IMR-90 (cell line): ENCODE measurements around the gene TMEM38A.

Source experiments
- BHLHE40 ChIP-seq: fragments of 150-350 bp; IDR thresholded peaks from 2 replicates; pipeline ENCODE4 v1.6.1; 2016; ENCODE audit warnings: mild to moderate bottlenecking, low read depth, low read length
- CEBPB ChIP-seq: IDR thresholded peaks from 2 replicates; pipeline ENCODE4 v1.6.1; 2012; ENCODE audit warnings: low read depth, low read length, improper control_type of control experiment
- FOS ChIP-seq: fragments of 150-350 bp; IDR thresholded peaks from 2 replicates; pipeline ENCODE4 v1.6.1; 2016; ENCODE audit warnings: low read depth, low read length
- MAFK ChIP-seq: IDR thresholded peaks from 2 replicates; pipeline ENCODE4 v1.6.1; 2012; ENCODE audit warnings: low read depth, low read length, improper control_type of control experiment
- MAZ ChIP-seq: IDR thresholded peaks from 2 replicates; pipeline ENCODE4 v1.6.1; 2012; ENCODE audit warnings: low read depth, mild to moderate bottlenecking, low read length, improper control_type of control experiment, moderate library complexity, borderline replicate concordance
- MXI1 ChIP-seq: IDR thresholded peaks from 2 replicates; pipeline ENCODE4 v1.6.1; 2012; ENCODE audit warnings: low read depth, mild to moderate bottlenecking, low read length, moderate library complexity, borderline replicate concordance
- POLR2A ChIP-seq: IDR thresholded peaks from 2 replicates; pipeline ENCODE4 v1.6.1; 2012; ENCODE audit warnings: mild to moderate bottlenecking, low read depth, low read length
- RAD21 ChIP-seq: IDR thresholded peaks from 2 replicates; pipeline ENCODE4 v1.6.1; 2012; ENCODE audit warnings: low read length, improper control_type of control experiment
- RCOR1 ChIP-seq: IDR thresholded peaks from 2 replicates; pipeline ENCODE4 v1.6.1; 2012; ENCODE audit warnings: mild to moderate bottlenecking, low read length, improper control_type of control experiment; ENCODE audit not compliant: insufficient replicate concordance
- RFX5 ChIP-seq: IDR thresholded peaks from 2 replicates; pipeline ENCODE4 v1.8.0; 2012; ENCODE audit warnings: low read depth, mild to moderate bottlenecking, low read length, moderate library complexity
- TF ChIP-seq, protein P1 (sequence below): conservative IDR thresholded peaks from 2 replicates; pipeline ENCODE4 v1.5.1; 2012; ENCODE audit warnings: mild to moderate bottlenecking, low read depth, low read length, improper control_type of control experiment
- TF ChIP-seq, protein P2 (sequence below): fragments of 150-350 bp; IDR thresholded peaks from 2 replicates; pipeline ENCODE4 v1.6.1; 2016; ENCODE audit warnings: low read depth, mild to moderate bottlenecking, low read length, moderate library complexity, borderline replicate concordance

DNA sequence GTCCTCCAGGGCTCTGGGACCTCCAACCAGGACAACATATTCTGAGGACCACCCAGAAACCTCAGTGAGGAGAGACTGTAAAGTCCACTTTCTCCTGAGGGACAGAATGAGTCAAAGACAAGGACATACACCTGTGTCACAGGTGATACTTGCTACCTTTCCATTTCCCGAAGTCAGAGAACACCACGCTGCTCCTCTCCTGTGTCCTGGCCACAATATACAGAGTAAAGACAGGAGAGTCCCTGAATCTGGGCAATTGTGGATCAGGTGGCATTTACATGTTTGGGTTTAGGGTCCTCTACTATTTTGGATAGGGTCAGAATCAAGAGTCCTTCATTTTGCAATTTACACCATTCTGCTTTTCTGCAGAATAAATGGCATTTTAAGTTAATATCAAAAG, 37.9 kb upstream of the TMEM38A start:
- TF ChIP-seq, protein P1, sequence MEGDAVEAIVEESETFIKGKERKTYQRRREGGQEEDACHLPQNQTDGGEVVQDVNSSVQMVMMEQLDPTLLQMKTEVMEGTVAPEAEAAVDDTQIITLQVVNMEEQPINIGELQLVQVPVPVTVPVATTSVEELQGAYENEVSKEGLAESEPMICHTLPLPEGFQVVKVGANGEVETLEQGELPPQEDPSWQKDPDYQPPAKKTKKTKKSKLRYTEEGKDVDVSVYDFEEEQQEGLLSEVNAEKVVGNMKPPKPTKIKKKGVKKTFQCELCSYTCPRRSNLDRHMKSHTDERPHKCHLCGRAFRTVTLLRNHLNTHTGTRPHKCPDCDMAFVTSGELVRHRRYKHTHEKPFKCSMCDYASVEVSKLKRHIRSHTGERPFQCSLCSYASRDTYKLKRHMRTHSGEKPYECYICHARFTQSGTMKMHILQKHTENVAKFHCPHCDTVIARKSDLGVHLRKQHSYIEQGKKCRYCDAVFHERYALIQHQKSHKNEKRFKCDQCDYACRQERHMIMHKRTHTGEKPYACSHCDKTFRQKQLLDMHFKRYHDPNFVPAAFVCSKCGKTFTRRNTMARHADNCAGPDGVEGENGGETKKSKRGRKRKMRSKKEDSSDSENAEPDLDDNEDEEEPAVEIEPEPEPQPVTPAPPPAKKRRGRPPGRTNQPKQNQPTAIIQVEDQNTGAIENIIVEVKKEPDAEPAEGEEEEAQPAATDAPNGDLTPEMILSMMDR, result no peak
- no peak for TF ChIP-seq BHLHE40
- TF ChIP-seq FOS, result no peak
- TF ChIP-seq POLR2A, result no peak
- no peak for TF ChIP-seq MAZ
- no peak for TF ChIP-seq CEBPB
- TF ChIP-seq RFX5, result no peak
- TF ChIP-seq RAD21, result no peak
- TF ChIP-seq, protein P2, sequence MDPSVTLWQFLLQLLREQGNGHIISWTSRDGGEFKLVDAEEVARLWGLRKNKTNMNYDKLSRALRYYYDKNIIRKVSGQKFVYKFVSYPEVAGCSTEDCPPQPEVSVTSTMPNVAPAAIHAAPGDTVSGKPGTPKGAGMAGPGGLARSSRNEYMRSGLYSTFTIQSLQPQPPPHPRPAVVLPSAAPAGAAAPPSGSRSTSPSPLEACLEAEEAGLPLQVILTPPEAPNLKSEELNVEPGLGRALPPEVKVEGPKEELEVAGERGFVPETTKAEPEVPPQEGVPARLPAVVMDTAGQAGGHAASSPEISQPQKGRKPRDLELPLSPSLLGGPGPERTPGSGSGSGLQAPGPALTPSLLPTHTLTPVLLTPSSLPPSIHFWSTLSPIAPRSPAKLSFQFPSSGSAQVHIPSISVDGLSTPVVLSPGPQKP, result no peak
- TF ChIP-seq MXI1, result no peak
- TF ChIP-seq RCOR1, result no peak
- TF ChIP-seq MAFK, result no peak
